SU-DHL-6 (cell line): ENCODE results near the gene GEMIN2.

Source experiments
- H2AFZ ChIP-seq: fragments of 200-600 bp; sonication (generic); 2 replicates; pipeline ENCODE4 v1.6.1; 2014; ENCODE audit warnings: low read depth, mild to moderate bottlenecking, moderate library complexity, mixed read lengths, antibody characterized with exemption, low read length; ENCODE audit not compliant: severe bottlenecking
- H3F3A ChIP-seq: fragments of 200-600 bp; shearing (Covaris generic); 2 replicates; pipeline ENCODE4 v1.6.0; 2016; ENCODE audit warnings: antibody characterized with exemption, mild to moderate bottlenecking; ENCODE audit not compliant: insufficient read depth
- H3K27ac ChIP-seq: fragments of 200-600 bp; sonication (generic); 2 replicates; pipeline ENCODE4 v1.5.1; 2016; ENCODE audit warnings: low read depth, mild to moderate bottlenecking, low read length, moderate library complexity, mixed read lengths
- H3K27me3 ChIP-seq: fragments of 200-600 bp; sonication (generic), shearing (Covaris generic); 2 replicates; pipeline ENCODE4 v1.6.0; 2014; ENCODE audit warnings: mild to moderate bottlenecking, low read length
- H3K36me3 ChIP-seq: fragments of 200-600 bp; sonication (generic); 2 replicates; pipeline ENCODE4 v1.6.1; 2014; ENCODE audit warnings: mild to moderate bottlenecking, low read length, mixed read lengths
- H3K4me2 ChIP-seq: fragments of 300-600, 200-600 bp; shearing (Covaris generic), sonication (generic); 2 replicates; pipeline ENCODE4 v1.6.0; 2014; ENCODE audit warnings: low read length, low read depth, mild to moderate bottlenecking; ENCODE audit not compliant: poor library complexity, severe bottlenecking
- H3K4me3 ChIP-seq: fragments of 200-600 bp; sonication (generic); 2 replicates; pipeline ENCODE4 v1.5.1; 2014; ENCODE audit warnings: antibody characterized with exemption, low read length, mild to moderate bottlenecking, mixed read lengths; ENCODE audit not compliant: insufficient read depth, poor library complexity, severe bottlenecking
- H3K79me2 ChIP-seq: fragments of 200-600 bp; sonication (generic); 2 replicates; pipeline ENCODE4 v1.6.1; 2014; ENCODE audit warnings: mild to moderate bottlenecking, low read length, moderate library complexity; ENCODE audit not compliant: insufficient read depth
- H3K9ac ChIP-seq: fragments of 200-600 bp; sonication (generic); 2 replicates; pipeline ENCODE4 v1.7.0; 2014; ENCODE audit warnings: mild to moderate bottlenecking, low read length
- H3K9me2 ChIP-seq: fragments of 200-600 bp; sonication (generic); replicated peaks from 2 replicates; pipeline ENCODE4 v1.6.1; 2014; ENCODE audit warnings: low read length; ENCODE audit not compliant: insufficient read depth
- H3K9me3 ChIP-seq: fragments of 200-600 bp; sonication (generic); 2 replicates; pipeline ENCODE4 v1.6.1; 2014; ENCODE audit warnings: low read length, mixed read lengths; ENCODE audit not compliant: insufficient read depth
- H4K20me1 ChIP-seq: fragments of 200-600 bp; sonication (generic); 2 replicates; pipeline ENCODE4 v1.6.1; 2014; ENCODE audit warnings: low read depth, mild to moderate bottlenecking, antibody characterized with exemption, low read length, moderate library complexity, mixed read lengths
- CTCF ChIP-seq: fragments of 200-600 bp; sonication (generic); IDR thresholded peaks from one replicate; pipeline ENCODE4 v1.5.1; 2017; ENCODE audit warnings: antibody characterized with exemption, mild to moderate bottlenecking, low read length, moderate library complexity; ENCODE audit not compliant: insufficient read depth, poor library complexity, severe bottlenecking
- EZH2phosphoT487 ChIP-seq: fragments of 200-600 bp; sonication (generic), shearing (Covaris generic); conservative IDR thresholded peaks from 2 replicates; pipeline ENCODE4 v1.6.1; 2018; ENCODE audit warnings: mild to moderate bottlenecking, antibody characterized with exemption, low read length, moderate library complexity, mixed read lengths

GEMIN2 gene

DNA sequence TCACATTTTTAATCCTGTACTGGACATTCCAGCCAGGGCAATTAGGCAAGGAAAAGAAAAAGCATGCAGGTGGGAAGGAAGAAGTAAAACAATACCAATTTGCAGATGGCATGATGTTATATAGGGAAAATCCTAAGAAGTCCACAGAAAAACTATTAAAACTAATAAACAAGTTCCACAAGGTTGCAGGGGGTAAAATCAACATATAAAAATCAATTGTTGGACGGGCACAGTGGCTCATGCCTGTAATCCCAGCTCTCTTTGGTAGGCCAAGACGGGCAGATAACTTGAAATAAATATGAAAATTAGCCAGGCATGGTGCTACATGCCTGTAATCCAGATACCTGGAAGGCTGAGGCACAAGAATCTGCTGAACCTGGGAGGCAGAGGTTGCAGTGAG is 43.0 kb upstream of the GEMIN2 start:
- Histone ChIP-seq H3K36me3 (peaks cover 22% of the 10 kb centered on the region; the same call in 1 of the 2 replicates), H3K27ac (no peak overlapping the region)

GRCh38 chr14:39080886-39081285 is 33.2 kb upstream of the GEMIN2 start:
- Histone ChIP-seq H3K27ac (no peak overlapping the region), H3K9me3 (no peaks in the 10 kb centered on the region), H3K4me2 (no peak overlapping the region), H3K27me3 (no peaks in the 10 kb centered on the region), H3K9me2 (no peaks in the 10 kb centered on the region), H4K20me1 (no peaks in the 10 kb centered on the region), H3K36me3 (peaks cover 20% of the 10 kb centered on the region; the same call in 1 of the 2 replicates), H3K9ac (no peak overlapping the region), H3K4me3 (no peak overlapping the region), H2AFZ (no peak overlapping the region), H3F3A (peaks cover 5% of the 10 kb centered on the region; the same call in 1 of the 2 replicates), H3K79me2 (no peaks in the 10 kb centered on the region)
- TF ChIP-seq CTCF (no peak), EZH2phosphoT487 (no peak)

More for the DNA sequence above, 43.0 kb upstream of the GEMIN2 start:
- TF ChIP-seq CTCF = no peak
- TF ChIP-seq EZH2phosphoT487 = no peak
- Histone ChIP-seq H3K79me2 (no peaks in the 10 kb centered on the region), H3K9me2 (no peaks in the 10 kb centered on the region), H3K4me3 (no peak overlapping the region), H2AFZ (no peak overlapping the region), H3F3A (peaks cover 4% of the 10 kb centered on the region; the same call in 1 of the 2 replicates), H3K9me3 (no peaks in the 10 kb centered on the region), H3K9ac (no peak overlapping the region), H4K20me1 (no peaks in the 10 kb centered on the region), H3K27me3 (no peaks in the 10 kb centered on the region), H3K4me2 (no peak overlapping the region)

- no peaks in the 10 kb centered on the region for H3K79me2 ChIP-seq
- TF ChIP-seq EZH2phosphoT487 (no peak), CTCF (no peak)
- peaks cover 31% of the 10 kb centered on the region; the same call in 1 of the 2 replicates for H3K36me3 ChIP-seq
These were observed 31.0 kb upstream of the GEMIN2 start for GRCh38 chr14:39083127-39083526.

More at GRCh38 chr14:39083127-39083526, 31.0 kb upstream of the GEMIN2 start:
- no peak overlapping the region for H3K4me2 ChIP-seq
- no peak overlapping the region for H3K27ac ChIP-seq
- H3K27me3 ChIP-seq = no peaks in the 10 kb centered on the region
- H3K9me2 ChIP-seq = no peaks in the 10 kb centered on the region
- H3K4me3 ChIP-seq = no peak overlapping the region
- H3F3A ChIP-seq = peaks cover 5% of the 10 kb centered on the region
- no peaks in the 10 kb centered on the region for H3K9me3 ChIP-seq
- H2AFZ ChIP-seq = no peak overlapping the region
- no peaks in the 10 kb centered on the region for H4K20me1 ChIP-seq
- H3K9ac ChIP-seq = no peak overlapping the region
